ENCODE measurements around the gene TSC22D1. TPM values are rescaled to one million over a fixed set of nuclear protein-coding genes. Genes with fewer than 3 reads are reported as not detected.

TSC22D1 gene
- total RNA-seq, 3 donors from 2014 or later: 74.2 to 235 (median 232) TPM

GRCh38 chr13:44498969-44499368 is 77.2 kb downstream of the TSC22D1 start:
- no peaks in the 10 kb centered on the region for H3K27me3 ChIP-seq
- DNase-seq (ENCODE audit: low spot score in 2 of 2): no peak

DNA sequence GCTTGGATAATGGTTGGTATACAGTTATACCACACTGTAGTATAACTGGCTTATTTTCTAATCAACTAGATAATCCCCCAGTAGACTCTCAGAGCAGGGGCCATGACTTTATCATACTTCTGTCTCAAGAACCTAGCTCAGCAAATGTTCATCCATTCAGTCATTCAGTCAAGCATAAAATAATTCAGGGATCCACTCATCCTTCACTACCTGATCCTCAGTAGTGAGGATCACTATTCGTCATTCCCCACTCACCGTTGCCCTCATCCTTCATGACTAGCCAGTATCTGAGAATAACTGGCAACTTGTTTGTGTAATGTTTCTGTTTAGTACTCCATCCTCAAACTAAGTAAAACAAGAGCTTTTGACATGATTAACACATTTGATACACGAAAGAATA is 77.6 kb downstream of the TSC22D1 start:
- no peaks in the 10 kb centered on the region for H3K4me1 ChIP-seq
- intact Hi-C loops (cut with DNase I; ENCODE audit: low total_unique reads): no loop called here
- no peak for DNase-seq (ENCODE audit: low spot score in 2 of 2)
- TF ChIP-seq POLR2A (IDR thresholded peaks at IDR 0.05) (no peak), POLR2AphosphoS5 (IDR thresholded peaks at IDR 0.05) (no peak), CTCF (IDR thresholded peaks at IDR 0.05) (no peak)
- no peaks in the 10 kb centered on the region for H3K27me3 ChIP-seq
- no peaks in the 10 kb centered on the region for H3K36me3 ChIP-seq
- H3K9me3 ChIP-seq: no peaks in the 10 kb centered on the region
- H3K27ac ChIP-seq: no peak overlapping the region
- no peak overlapping the region for H3K4me3 ChIP-seq

More at GRCh38 chr13:44498969-44499368, 77.2 kb downstream of the TSC22D1 start:
- intact Hi-C loops (cut with DNase I; ENCODE audit: low total_unique reads): no loop called here
- Histone ChIP-seq H3K4me3 (no peak overlapping the region), H3K27ac (no peak overlapping the region), H3K9me3 (no peaks in the 10 kb centered on the region), H3K4me1 (no peaks in the 10 kb centered on the region), H3K36me3 (no peaks in the 10 kb centered on the region)
- TF ChIP-seq CTCF (IDR thresholded peaks at IDR 0.05) (no peak), POLR2A (IDR thresholded peaks at IDR 0.05) (no peak), POLR2AphosphoS5 (IDR thresholded peaks at IDR 0.05) (no peak)

GRCh38 chr13:44497801-44498200 is 78.3 kb downstream of the TSC22D1 start:
- Histone ChIP-seq H3K4me3 (no peak overlapping the region), H3K27ac (no peak overlapping the region), H3K36me3 (no peaks in the 10 kb centered on the region), H3K4me1 (no peaks in the 10 kb centered on the region), H3K9me3 (no peaks in the 10 kb centered on the region), H3K27me3 (no peaks in the 10 kb centered on the region)
- intact Hi-C loops (cut with DNase I; ENCODE audit: low total_unique reads): no loop called here
- no peak for TF ChIP-seq POLR2A (IDR thresholded peaks at IDR 0.05)
- no peak for DNase-seq (ENCODE audit: low spot score in 2 of 2)

- intact Hi-C loops (cut with DNase I; ENCODE audit: low total_unique reads): no loop called here
- Histone ChIP-seq H3K27ac (no peak overlapping the region), H3K27me3 (no peaks in the 10 kb centered on the region), H3K9me3 (no peaks in the 10 kb centered on the region), H3K36me3 (no peaks in the 10 kb centered on the region), H3K4me3 (no peak overlapping the region), H3K4me1 (no peaks in the 10 kb centered on the region)
- DNase-seq (ENCODE audit: low spot score in 2 of 2): no peak
- no peak for TF ChIP-seq CTCF (IDR thresholded peaks at IDR 0.05)
- TF ChIP-seq POLR2AphosphoS5 (IDR thresholded peaks at IDR 0.05): no peak
- no peak for TF ChIP-seq POLR2A (IDR thresholded peaks at IDR 0.05)
Measured at GRCh38 chr13:44493213-44493812, 82.8 kb downstream of the TSC22D1 start.

DNA sequence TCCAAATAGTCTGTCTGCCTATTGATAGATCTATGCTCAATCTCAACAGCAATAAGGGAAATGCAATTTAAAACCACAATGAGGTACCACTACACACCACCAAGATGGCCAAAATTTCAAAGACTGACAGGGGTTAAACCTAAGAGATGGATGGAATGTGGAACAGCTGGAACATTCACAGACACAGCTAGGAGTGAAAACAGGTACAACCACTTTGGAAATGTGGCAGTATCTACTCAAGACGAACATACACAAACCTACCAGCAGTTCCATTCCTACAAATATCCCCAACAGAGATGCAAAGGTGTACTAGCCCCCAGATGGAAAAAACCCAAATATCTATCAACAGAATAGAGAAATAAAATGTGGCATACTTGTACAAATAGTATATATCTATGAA is 86.4 kb downstream of the TSC22D1 start:
- H3K9me3 ChIP-seq: no peaks in the 10 kb centered on the region
- H3K4me1 ChIP-seq: no peaks in the 10 kb centered on the region
- DNase-seq (ENCODE audit: low spot score in 2 of 2): no peak
- intact Hi-C loops (cut with DNase I; ENCODE audit: low total_unique reads): loop anchor here (10.0 kb wide), 1 partner anchor 475 kb away; no protein-coding TSS in a partner anchor
- no peak overlapping the region for H3K27ac ChIP-seq
- H3K27me3 ChIP-seq: no peaks in the 10 kb centered on the region
- H3K36me3 ChIP-seq: no peaks in the 10 kb centered on the region
- TF ChIP-seq POLR2AphosphoS5 (IDR thresholded peaks at IDR 0.05) (no peak), POLR2A (IDR thresholded peaks at IDR 0.05) (no peak), CTCF (IDR thresholded peaks at IDR 0.05) (no peak)
- no peak overlapping the region for H3K4me3 ChIP-seq
